GM12878 (cell line): ENCODE data around the gene EDA2R. TPM values are rescaled to one million over a fixed set of nuclear protein-coding genes. Genes with fewer than 3 reads are reported as not detected.
A peak's percentile ranks its signal among the peaks of the same experiment; 100 is the strongest.

ENCODE experiments used
- ATAC-seq: fragments of 200-7000 bp; cut with Tn5 transposase; 3 replicates; pipeline ENCODE4 v1.9.1; 2020; ENCODE audit warnings: mild to moderate bottlenecking, moderate library complexity
- Bru-seq: library from RNA; stranded (reverse); fragments of 400-500 nt; gene quantifications from one replicate; lab custom pipeline; 2021; lab: Mats Ljungman, UMichigan
- BruChase-seq, 2 experiments: library from RNA; stranded (reverse); fragments of 400-500 nt; gene quantifications; one replicate each; lab custom pipeline; 2021; lab: Mats Ljungman, UMichigan
- BruUV-seq: library from RNA; stranded (reverse); fragments of 400-500 nt; replicated peaks from 2 replicates; lab custom pipeline; 2021; lab: Mats Ljungman, UMichigan
- CTCF ChIA-PET: fragments of 300-600 bp; sonication (Branson Sonifier 250); formaldehyde crosslinking; extraction: SDS; loops from one replicate; lab custom pipeline; 2021; ENCODE audit warnings: inconsistent platforms; lab: Yijun Ruan, JAX
- POLR2A ChIA-PET: fragments of 350-600 bp; formaldehyde crosslinking; extraction: SDS; loops from one replicate; lab custom pipeline; 2021; ENCODE audit warnings: inconsistent platforms; lab: Charles Lee
- RAD21 ChIA-PET: fragments of 300-600 bp; sonication (Branson Sonifier 250); formaldehyde crosslinking; loops from one replicate; lab custom pipeline; 2023; ENCODE audit warnings: antibody characterized with exemption; ENCODE audit not compliant: unreplicated experiment; lab: Charles Lee
- SMC1A ChIA-PET: fragments of 300-600 bp; sonication (Branson Sonifier 250); formaldehyde crosslinking; loops from one replicate; lab custom pipeline; 2023; ENCODE audit not compliant: unreplicated experiment, uncharacterized antibody; lab: Charles Lee
- DNase-seq: peaks from one replicate; pipeline ENCODE4 v3.0.0-alpha.2; 2011; ENCODE audit warnings: low read depth, low spot score
- FAIRE-seq: peaks from 3 replicates; lab custom pipeline; 2011; peaks lifted over from hg19 to GRCh38; lab: Jason Lieb, UNC
- H2AFZ ChIP-seq: 2 replicates; pipeline ENCODE4 v1.6.0; 2011; ENCODE audit warnings: low read depth, low read length, control low read depth; ENCODE audit not compliant: control insufficient read depth
- H3K27ac ChIP-seq: 2 replicates; pipeline ENCODE4 v1.5.1; 2011; ENCODE audit warnings: control low read depth; ENCODE audit not compliant: control insufficient read depth, insufficient read depth
- H3K27me3 ChIP-seq, 2 experiments: replicated peaks in 1 of 2; 2 replicates each; pipeline versions ENCODE4 v1.6.0 to v1.6.1; 2011; ENCODE audit warnings: low read length in 1 of 2; ENCODE audit not compliant: control insufficient read depth in 2 of 2, insufficient read depth in 2 of 2
- H3K36me3 ChIP-seq, 2 experiments: 2 replicates each; pipeline ENCODE4 v1.5.1; 2011; ENCODE audit warnings: low read length in 1 of 2; ENCODE audit not compliant: control insufficient read depth in 2 of 2, insufficient read depth in 2 of 2
- H3K4me1 ChIP-seq: 2 replicates; pipeline ENCODE4 v1.6.1; 2011; ENCODE audit warnings: mild to moderate bottlenecking, low read length, moderate library complexity, mixed read lengths; ENCODE audit not compliant: control insufficient read depth, insufficient read depth
- H3K4me2 ChIP-seq: 2 replicates; pipeline ENCODE4 v1.6.0; 2011; ENCODE audit warnings: control low read depth; ENCODE audit not compliant: control insufficient read depth, insufficient read depth
- H3K4me3 ChIP-seq: fragments of 200-600 bp; sonication (generic); 2 replicates; pipeline ENCODE4 v1.5.1; 2016
- H3K79me2 ChIP-seq: 2 replicates; pipeline ENCODE4 v1.6.0; 2011; ENCODE audit warnings: low read length; ENCODE audit not compliant: control insufficient read depth, insufficient read depth
- H3K9ac ChIP-seq: 2 replicates; pipeline ENCODE4 v1.8.0; 2011; ENCODE audit warnings: low read length, control low read depth, mixed read lengths; ENCODE audit not compliant: control insufficient read depth, insufficient read depth
- H3K9me3 ChIP-seq: replicated peaks from 3 replicates; pipeline ENCODE4 v1.5.1; 2011; ENCODE audit warnings: mild to moderate bottlenecking, low read length; ENCODE audit not compliant: control insufficient read depth, insufficient read depth
- H4K20me1 ChIP-seq: 2 replicates; pipeline ENCODE4 v1.6.0; 2011; ENCODE audit not compliant: control insufficient read depth, insufficient read depth
- DPF2 ChIP-seq: fragments of 450-650 bp; IDR thresholded peaks from 2 replicates; pipeline ENCODE4 v1.6.1; 2017; ENCODE audit warnings: mild to moderate bottlenecking
- EGR1 ChIP-seq, 2 experiments: IDR thresholded peaks; 1 replicate in 1 of 2; 2 replicates in 1 of 2; pipeline ENCODE4 v1.6.1; 2011 to 2012; ENCODE audit warnings: low read depth in 2 of 2, low read length in 2 of 2, borderline replicate concordance in 1 of 2, mild to moderate bottlenecking in 1 of 2, moderate library complexity in 1 of 2
- HDGF ChIP-seq: fragments of 450-650 bp; IDR thresholded peaks from 2 replicates; pipeline ENCODE4 v1.6.1; 2016; ENCODE audit warnings: antibody characterized with exemption
- IKZF1 ChIP-seq: fragments of 450-650 bp; conservative IDR thresholded peaks from 2 replicates; pipeline ENCODE4 v1.6.1; 2017; ENCODE audit warnings: antibody characterized with exemption, mild to moderate bottlenecking
- IKZF2 ChIP-seq, 2 experiments: fragments of 450-650 bp; IDR thresholded peaks; 2 replicates each; pipeline ENCODE4 v1.6.1; 2017; ENCODE audit warnings: mild to moderate bottlenecking in 2 of 2, moderate library complexity in 2 of 2
- MXI1 ChIP-seq: fragments of 150-350 bp; IDR thresholded peaks from 2 replicates; pipeline ENCODE4 v1.6.1; 2011; ENCODE audit warnings: low read depth, mild to moderate bottlenecking, inconsistent platforms, low read length, improper control_type of control experiment
- NFXL1 ChIP-seq: fragments of 450-650 bp; IDR thresholded peaks from 2 replicates; pipeline ENCODE4 v1.6.1; 2017; ENCODE audit warnings: antibody characterized with exemption, mild to moderate bottlenecking, borderline replicate concordance
- NR2C2 ChIP-seq: IDR thresholded peaks from 2 replicates; pipeline ENCODE4 v1.6.1; 2011; ENCODE audit warnings: borderline replicate concordance, low read depth; ENCODE audit not compliant: control insufficient read depth, insufficient read length
- SIN3A ChIP-seq: IDR thresholded peaks from 2 replicates; pipeline ENCODE4 v1.6.1; 2012; ENCODE audit warnings: low read depth, low read length, improper control_type of control experiment
- WGBS: methylation state at CpG from one replicate; pipeline ENCODE4 v1.1.6; 2016; ENCODE audit warnings: low lambda C conversion rate; ENCODE audit not compliant: insufficient replicate concordance, insufficient coverage; ENCODE audit errors: missing lambda C conversion rate; 5-methylcytosine and 5-hydroxymethylcytosine counted together
- in situ Hi-C: fragments of 300-500 bp; cut with MboI; formaldehyde crosslinking; loops from 9 replicates; pipeline ENCODE4 v1.14.3; 2018; ENCODE audit warnings: mixed read lengths
- intact Hi-C: fragments of 100-400 bp; cut with micrococcal nuclease; formaldehyde crosslinking; loops from one replicate; pipeline ENCODE4 v1.14.2; 2022; ENCODE audit not compliant: unreplicated experiment
- long read RNA-seq, 2 experiments: library from polyadenylated mRNA; unstranded; transcript quantifications; one replicate each; pipeline ENCODE4 v2.0.0, GENCODE V29; 2019 to 2020
- polyA minus RNA-seq, 3 experiments: library from RNA; depleted of rRNA, polyadenylated mRNA; stranded (reverse); fragments of >200 nt; gene quantifications; 2 replicates each; pipeline ENCODE4 v1.2.3, GENCODE V29; 2011
- polyA plus RNA-seq, 11 experiments: library from polyadenylated mRNA; depleted of rRNA in 4 of 11; unstranded in 6 of 11; stranded (reverse) in 5 of 11; fragments of >200 nt; fragmentation: Nextera tagmentation in 4 of 11; fragmentation: Illumina TruSeq in 1 of 11; extraction: Ambion mirVana in 4 of 11; extraction: Trizol in 1 of 11; gene quantifications; 1 replicate in 1 of 11; 2 replicates in 10 of 11; pipeline versions ENCODE4 v1.2.1 to v1.2.3, GENCODE V29; 2011 to 2016; ENCODE audit warnings: inconsistent platforms in 2 of 11, missing spikeins in 2 of 11, low read depth in 1 of 11
- total RNA-seq, 4 experiments: library from RNA; depleted of rRNA in 3 of 4; stranded (reverse); fragments of >200 nt in 3 of 4; fragmentation: Illumina TruSeq in 1 of 4; extraction: Trizol in 1 of 4; gene quantifications; 2 replicates each; pipeline versions ENCODE4 v1.2.1 to v1.2.3, GENCODE V29; 2013 to 2021
- TF ChIP-seq, protein P1 (sequence below): fragments of 450-650 bp; IDR thresholded peaks from 2 replicates; pipeline ENCODE4 v1.6.1; 2017; ENCODE audit warnings: borderline replicate concordance
- TF ChIP-seq, protein P2 (sequence below): IDR thresholded peaks from 2 replicates; pipeline ENCODE4 v1.6.1; 2011; ENCODE audit warnings: borderline replicate concordance, low read depth, mild to moderate bottlenecking, moderate library complexity, low read length; ENCODE audit not compliant: insufficient read depth, poor library complexity, severe bottlenecking
- TF ChIP-seq, protein P3 (sequence below): fragments of 150-350 bp; IDR thresholded peaks from 2 replicates; pipeline ENCODE4 v1.6.1; 2014; ENCODE audit warnings: mild to moderate bottlenecking, low read depth, low read length

EDA2R gene, protein sequence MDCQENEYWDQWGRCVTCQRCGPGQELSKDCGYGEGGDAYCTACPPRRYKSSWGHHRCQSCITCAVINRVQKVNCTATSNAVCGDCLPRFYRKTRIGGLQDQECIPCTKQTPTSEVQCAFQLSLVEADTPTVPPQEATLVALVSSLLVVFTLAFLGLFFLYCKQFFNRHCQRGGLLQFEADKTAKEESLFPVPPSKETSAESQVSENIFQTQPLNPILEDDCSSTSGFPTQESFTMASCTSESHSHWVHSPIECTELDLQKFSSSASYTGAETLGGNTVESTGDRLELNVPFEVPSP
- 39.4 and 42.1 TPM in 2 replicates for total RNA-seq (2013; cell fraction: nucleolus; rRNA removed)
- total RNA-seq (2014; rRNA removed) = 8.7 and 9.3 TPM in 2 replicates
- 8.1 and 8.7 TPM in 2 replicates for total RNA-seq (2014; rRNA removed; fragmentation: Illumina TruSeq; extraction: Trizol)
- 8.1 and 8.4 TPM in 2 replicates for total RNA-seq (2021)
- 4.3 TPM for polyA plus RNA-seq (2011; ENCODE audit: low read depth)
- 33.5 and 35.3 TPM in 2 replicates for polyA plus RNA-seq (2011; rRNA removed)
- 16.2 and 18.1 TPM in 2 replicates for polyA plus RNA-seq (2011; cell fraction: cytosol; rRNA removed)
- polyA plus RNA-seq (2011; cell fraction: nucleus; rRNA removed) = 51.1 and 92.8 TPM in 2 replicates
- polyA plus RNA-seq (2012) = 5.3 and 6.9 TPM in 2 replicates
- 10.8 and 11.7 TPM in 2 replicates for polyA plus RNA-seq (2014; fragmentation: Illumina TruSeq; extraction: Trizol)
- 1 to 10 TPM; 3.3 to 3.5 TPM for polyA plus RNA-seq (2014; fragmentation: Nextera tagmentation; extraction: Ambion mirVana)
- polyA plus RNA-seq (2014; rRNA removed) = 6.2 and 7.3 TPM in 2 replicates
- 10 to 100 TPM; 11.4 to 12.1 TPM for polyA plus RNA-seq (2016; fragmentation: Nextera tagmentation; extraction: Ambion mirVana)
- 26.8 and 31.5 TPM in 2 replicates for polyA minus RNA-seq (2011; rRNA and poly(A)+ RNA removed)
- polyA minus RNA-seq (2011; cell fraction: cytosol; rRNA and poly(A)+ RNA removed) = 4.9 and 7.6 TPM in 2 replicates
- polyA minus RNA-seq (2011; cell fraction: nucleus; rRNA and poly(A)+ RNA removed) = 22.6 and 24.0 TPM in 2 replicates
- percentile 76 among the genes with signal in this experiment for Bru-seq, nascent RNA
- BruChase-seq, experiment 1, labeled RNA remaining after a 6-hour chase = percentile 59 among the genes with signal in this experiment
- BruChase-seq, experiment 2, labeled RNA remaining after a 2-hour chase = percentile 74 among the genes with signal in this experiment
- long read RNA-seq, experiment 1, partial matches to known transcripts = 0 of 3 reads
- long read RNA-seq, experiment 1, other reads (novel, unspliced or antisense) = 3 of 3 reads
- long read RNA-seq, experiment 2, partial matches to known transcripts = 0 of 17 reads
- long read RNA-seq, experiment 2, other reads (novel, unspliced or antisense) = 14 of 17 reads

DNA sequence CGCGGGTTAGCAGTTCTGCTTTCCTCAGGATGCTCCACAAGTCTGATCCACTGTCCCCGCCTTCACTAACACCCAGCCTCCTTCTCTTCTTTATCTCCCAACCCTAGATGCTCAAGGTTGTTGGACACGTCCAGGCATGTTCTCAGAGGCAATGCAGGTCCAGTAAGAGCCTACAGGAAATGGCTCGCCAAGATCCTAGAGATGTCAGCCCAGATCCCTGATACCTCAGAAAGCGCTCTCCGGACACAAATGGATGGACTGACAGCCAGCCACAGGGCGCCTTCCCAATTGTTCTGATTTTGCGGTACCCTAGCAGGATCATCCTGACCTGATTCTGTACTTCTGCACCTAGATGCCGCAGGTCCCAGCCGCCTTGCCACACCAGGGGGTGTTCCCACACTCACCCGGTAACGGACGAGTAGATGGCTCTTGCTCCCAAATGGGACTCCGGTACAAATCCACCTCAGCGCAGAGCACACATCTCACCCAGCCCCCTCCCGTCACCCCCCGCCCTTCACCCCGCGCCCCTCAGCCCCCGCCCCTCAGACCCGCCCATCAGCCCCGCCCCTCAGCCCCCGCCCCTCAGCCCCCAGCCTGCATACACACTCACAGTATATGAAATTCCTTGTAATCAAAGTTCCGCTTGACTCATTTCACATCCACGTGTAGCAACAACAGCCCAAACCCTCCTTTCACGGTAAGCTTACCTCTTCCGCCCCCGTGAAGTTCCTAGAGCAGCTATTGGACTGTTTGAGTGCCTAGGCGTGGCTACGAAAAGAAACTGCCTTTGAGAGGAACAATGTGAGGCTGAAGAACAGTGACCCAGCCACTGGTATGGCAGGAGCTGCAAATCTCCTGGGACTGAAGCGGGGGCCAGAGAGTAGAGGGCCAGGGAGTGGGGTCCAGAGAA is at the start of gene EDA2R:
Gene EDA2R (minus strand): TSS at position 488 of the 910 bp plus-strand sequence. CDS start 23,058 bp downstream, outside the sequence.
- Histone ChIP-seq H3K27ac (peak within 1 kb of the TSS; percentile 60), H2AFZ (peak within 1 kb of the TSS; percentile 33), H3K27me3 (no peaks in the 10 kb centered on the region), H4K20me1 (no peaks in the 10 kb centered on the region), H3K4me1 (no peaks in the 10 kb centered on the region), H3K79me2 (peaks cover 35% of the 10 kb centered on the region), H3K4me2 (peak within 1 kb of the TSS; percentile 76), H3K4me3 (peak within 1 kb of the TSS; percentile 68), H3K9me3 (no peaks in the 10 kb centered on the region), H3K36me3 (no peaks in the 10 kb centered on the region), H3K9ac (peak within 1 kb of the TSS; percentile 62)
- ATAC-seq (peak; percentile 90), DNase-seq (peak; percentile 60), FAIRE-seq (peak; percentile 80)
- in situ Hi-C loops = no loop called here
- WGBS = 57% methylated on average over 25 of the region's 32 CpGs
- POLR2A ChIA-PET = no interaction called here
- SMC1A ChIA-PET = no interaction called here
- BruUV-seq = TSS peak; percentile 68
- RAD21 ChIA-PET = interaction anchor here (0.6 kb wide), 1 partner anchor 15 kb away, joined by 3 read pairs; no protein-coding TSS in a partner anchor
- intact Hi-C loops = no loop called here
- CTCF ChIA-PET = interaction anchor here (1.0 to 1.6 kb wide), 2 partner anchors 90 to 437 kb away, joined by 3 to 7 read pairs; no protein-coding TSS in a partner anchor
- TF ChIP-seq, protein P1, sequence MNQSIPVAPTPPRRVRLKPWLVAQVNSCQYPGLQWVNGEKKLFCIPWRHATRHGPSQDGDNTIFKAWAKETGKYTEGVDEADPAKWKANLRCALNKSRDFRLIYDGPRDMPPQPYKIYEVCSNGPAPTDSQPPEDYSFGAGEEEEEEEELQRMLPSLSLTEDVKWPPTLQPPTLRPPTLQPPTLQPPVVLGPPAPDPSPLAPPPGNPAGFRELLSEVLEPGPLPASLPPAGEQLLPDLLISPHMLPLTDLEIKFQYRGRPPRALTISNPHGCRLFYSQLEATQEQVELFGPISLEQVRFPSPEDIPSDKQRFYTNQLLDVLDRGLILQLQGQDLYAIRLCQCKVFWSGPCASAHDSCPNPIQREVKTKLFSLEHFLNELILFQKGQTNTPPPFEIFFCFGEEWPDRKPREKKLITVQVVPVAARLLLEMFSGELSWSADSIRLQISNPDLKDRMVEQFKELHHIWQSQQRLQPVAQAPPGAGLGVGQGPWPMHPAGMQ = no peak
- TF ChIP-seq NFXL1 (no peak), EGR1 (IDR thresholded peaks at IDR 0.05; ENCODE audit: borderline replicate concordance in 1 of 2, low read depth in 2 of 2, low read length in 2 of 2) (peak in 1 of 2 experiments; percentile 46; a peak in 1 of 3 replicates), IKZF2 (IDR thresholded peaks at IDR 0.05) (peak; percentile 59 to 60; a peak in 2 of 4 replicates), HDGF (no peak), MXI1 (peak; percentile 56; the same call in 1 of the 2 replicates), IKZF1 (peak; percentile 13; the same call in 1 of the 2 replicates), NR2C2 (no peak), DPF2 (no peak), SIN3A (no peak)
- TF ChIP-seq, protein P2, sequence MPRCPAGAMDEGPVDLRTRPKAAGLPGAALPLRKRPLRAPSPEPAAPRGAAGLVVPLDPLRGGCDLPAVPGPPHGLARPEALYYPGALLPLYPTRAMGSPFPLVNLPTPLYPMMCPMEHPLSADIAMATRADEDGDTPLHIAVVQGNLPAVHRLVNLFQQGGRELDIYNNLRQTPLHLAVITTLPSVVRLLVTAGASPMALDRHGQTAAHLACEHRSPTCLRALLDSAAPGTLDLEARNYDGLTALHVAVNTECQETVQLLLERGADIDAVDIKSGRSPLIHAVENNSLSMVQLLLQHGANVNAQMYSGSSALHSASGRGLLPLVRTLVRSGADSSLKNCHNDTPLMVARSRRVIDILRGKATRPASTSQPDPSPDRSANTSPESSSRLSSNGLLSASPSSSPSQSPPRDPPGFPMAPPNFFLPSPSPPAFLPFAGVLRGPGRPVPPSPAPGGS = no peak
- TF ChIP-seq, protein P3, sequence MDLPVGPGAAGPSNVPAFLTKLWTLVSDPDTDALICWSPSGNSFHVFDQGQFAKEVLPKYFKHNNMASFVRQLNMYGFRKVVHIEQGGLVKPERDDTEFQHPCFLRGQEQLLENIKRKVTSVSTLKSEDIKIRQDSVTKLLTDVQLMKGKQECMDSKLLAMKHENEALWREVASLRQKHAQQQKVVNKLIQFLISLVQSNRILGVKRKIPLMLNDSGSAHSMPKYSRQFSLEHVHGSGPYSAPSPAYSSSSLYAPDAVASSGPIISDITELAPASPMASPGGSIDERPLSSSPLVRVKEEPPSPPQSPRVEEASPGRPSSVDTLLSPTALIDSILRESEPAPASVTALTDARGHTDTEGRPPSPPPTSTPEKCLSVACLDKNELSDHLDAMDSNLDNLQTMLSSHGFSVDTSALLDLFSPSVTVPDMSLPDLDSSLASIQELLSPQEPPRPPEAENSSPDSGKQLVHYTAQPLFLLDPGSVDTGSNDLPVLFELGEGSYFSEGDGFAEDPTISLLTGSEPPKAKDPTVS = no peak
